ENCODE results near the gene ARID1B.

DNA sequence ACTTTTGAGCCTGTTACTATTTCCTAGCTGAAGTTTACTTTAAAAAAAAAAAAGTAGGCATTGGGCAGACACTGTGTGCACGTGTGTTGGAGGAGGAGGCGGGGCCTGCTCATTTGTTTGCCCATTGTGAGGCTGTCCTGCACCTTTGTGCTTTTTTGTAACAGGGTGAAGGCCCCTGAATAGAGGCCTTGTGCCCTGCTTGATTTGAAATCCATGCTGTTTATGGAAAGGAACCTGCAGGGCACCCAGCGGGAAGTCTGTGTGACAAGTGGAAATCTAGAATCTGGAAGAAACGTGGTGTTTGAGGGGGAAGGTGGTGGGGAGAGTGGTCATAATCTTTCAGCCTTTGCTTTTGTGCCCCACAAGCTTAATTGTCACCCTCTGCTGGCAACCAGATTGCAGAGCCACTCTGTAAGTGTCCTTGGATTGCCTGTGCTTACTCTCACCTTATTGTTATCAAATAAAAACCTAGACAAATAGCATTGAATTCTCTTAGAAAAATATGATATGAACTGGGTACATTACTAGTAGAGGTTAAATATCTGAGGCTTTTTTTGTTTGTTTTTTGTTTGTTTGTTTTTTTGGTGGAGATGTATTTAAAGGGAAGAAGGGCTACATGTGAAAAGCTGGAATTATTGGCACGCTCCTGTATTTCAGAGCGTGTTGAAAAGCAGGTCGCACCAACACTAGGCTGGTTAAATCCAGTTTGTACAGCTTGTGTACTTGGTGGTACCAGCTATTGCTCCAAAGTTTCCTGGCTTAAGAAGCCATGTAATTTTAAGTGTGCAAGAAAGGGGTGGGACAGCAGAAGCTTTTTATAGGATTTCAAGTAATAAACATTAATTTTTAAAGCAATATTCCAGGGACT, 156.3 kb downstream of the ARID1B start:
- TF ChIP-seq POLR2A (IDR thresholded peaks at IDR 0.05) = no peak
- TF ChIP-seq POLR2AphosphoS5 (IDR thresholded peaks at IDR 0.05) = peak; percentile 36
- TF ChIP-seq, protein P1, sequence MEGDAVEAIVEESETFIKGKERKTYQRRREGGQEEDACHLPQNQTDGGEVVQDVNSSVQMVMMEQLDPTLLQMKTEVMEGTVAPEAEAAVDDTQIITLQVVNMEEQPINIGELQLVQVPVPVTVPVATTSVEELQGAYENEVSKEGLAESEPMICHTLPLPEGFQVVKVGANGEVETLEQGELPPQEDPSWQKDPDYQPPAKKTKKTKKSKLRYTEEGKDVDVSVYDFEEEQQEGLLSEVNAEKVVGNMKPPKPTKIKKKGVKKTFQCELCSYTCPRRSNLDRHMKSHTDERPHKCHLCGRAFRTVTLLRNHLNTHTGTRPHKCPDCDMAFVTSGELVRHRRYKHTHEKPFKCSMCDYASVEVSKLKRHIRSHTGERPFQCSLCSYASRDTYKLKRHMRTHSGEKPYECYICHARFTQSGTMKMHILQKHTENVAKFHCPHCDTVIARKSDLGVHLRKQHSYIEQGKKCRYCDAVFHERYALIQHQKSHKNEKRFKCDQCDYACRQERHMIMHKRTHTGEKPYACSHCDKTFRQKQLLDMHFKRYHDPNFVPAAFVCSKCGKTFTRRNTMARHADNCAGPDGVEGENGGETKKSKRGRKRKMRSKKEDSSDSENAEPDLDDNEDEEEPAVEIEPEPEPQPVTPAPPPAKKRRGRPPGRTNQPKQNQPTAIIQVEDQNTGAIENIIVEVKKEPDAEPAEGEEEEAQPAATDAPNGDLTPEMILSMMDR (IDR thresholded peaks at IDR 0.05) = no peak

Measured in prostate gland (tissue), 2 donors.